Sigmoid colon (tissue), 7 donors: ENCODE data around the gene CRADD. TPM values are rescaled to one million over a fixed set of nuclear protein-coding genes. Genes with fewer than 3 reads are reported as not detected.

Experiments used
- DNase-seq: peaks from one replicate; pipeline ENCODE4 v3.0.0-alpha.2; 2019
- H3K27ac ChIP-seq, 4 donors: fragments of 200-600 bp; sonication (generic); one replicate each; pipeline ENCODE4 v1.5.1; 2016 to 2019; ENCODE audit warnings: mild to moderate bottlenecking in 1 of 4
- H3K27me3 ChIP-seq, 3 donors: fragments of 200-600 bp; sonication (generic); one replicate each; pipeline ENCODE4 v1.5.1; 2019; ENCODE audit warnings: mild to moderate bottlenecking in 1 of 3
- H3K36me3 ChIP-seq, 4 donors: fragments of 200-600 bp; sonication (generic); one replicate each; pipeline ENCODE4 v1.5.1; 2016 to 2019
- H3K4me1 ChIP-seq, 4 donors: fragments of 200-600 bp; sonication (generic); one replicate each; pipeline ENCODE4 v1.5.1; 2017 to 2019
- H3K4me3 ChIP-seq, 4 donors: fragments of 200-600 bp; sonication (generic); one replicate each; pipeline ENCODE4 v1.5.1; 2017 to 2019; ENCODE audit warnings: mild to moderate bottlenecking in 2 of 4, moderate library complexity in 1 of 4
- H3K9me3 ChIP-seq, 4 donors: fragments of 200-600 bp in 3 of 4; sonication (generic) in 3 of 4; one replicate each; pipeline versions ENCODE4 v1.5.1 to v1.6.1; 2013 to 2019
- EP300 ChIP-seq, 4 donors: sonication (generic); formaldehyde crosslinking; IDR thresholded peaks; one replicate each; pipeline ENCODE4 v1.6.1; 2017; ENCODE audit warnings: antibody characterized with exemption in 4 of 4
- POLR2A ChIP-seq, 2 donors: fragments of 450-650 bp; IDR thresholded peaks; one replicate each; pipeline ENCODE4 v1.6.1; 2016; ENCODE audit warnings: antibody characterized with exemption in 2 of 2, mild to moderate bottlenecking in 2 of 2, moderate library complexity in 2 of 2
- POLR2AphosphoS5 ChIP-seq, 4 donors: sonication (generic); formaldehyde crosslinking; IDR thresholded peaks; one replicate each; pipeline ENCODE4 v1.6.1; 2017; ENCODE audit warnings: antibody characterized with exemption in 4 of 4
- WGBS, 2 donors: extraction: QIAGEN DNeasy Blood & Tissue Kit; methylation state at CpG; one replicate each; pipeline ENCODE4 v1.1.7; 2013; 5-methylcytosine and 5-hydroxymethylcytosine counted together
- intact Hi-C: fragments of 100-400 bp; cut with DNase I; formaldehyde crosslinking; loops from one replicate; pipeline ENCODE4 v1.15.1; 2023
- polyA plus RNA-seq, 3 donors: library from polyadenylated mRNA; stranded (reverse); fragments of 200-250 nt; gene quantifications; one replicate each; pipeline ENCODE4 v1.2.3, GENCODE V29; 2013
- total RNA-seq, 4 donors: library from RNA; depleted of rRNA; stranded (reverse); fragments of >200 nt; gene quantifications; one replicate each; pipeline ENCODE4 v1.1.0, GENCODE V29; 2016
- TF ChIP-seq, protein P1 (sequence below), 4 experiments: fragments of 450-650 bp in 3 of 4; fragments of 200-600 bp in 1 of 4; IDR thresholded peaks; one replicate each; pipeline ENCODE4 v1.5.1; 2016 to 2019; ENCODE audit warnings: antibody characterized with exemption in 4 of 4, mild to moderate bottlenecking in 3 of 4, moderate library complexity in 2 of 4
- donor health status: healthy with polysubstance abuse.
- donor health status: Bipolar disorder and iron deficiency.
- donor health status: healthy.

CRADD gene
- total and polyA plus RNA-seq, 7 donors: 14.1 to 98.9 (median 43.7) TPM

DNA sequence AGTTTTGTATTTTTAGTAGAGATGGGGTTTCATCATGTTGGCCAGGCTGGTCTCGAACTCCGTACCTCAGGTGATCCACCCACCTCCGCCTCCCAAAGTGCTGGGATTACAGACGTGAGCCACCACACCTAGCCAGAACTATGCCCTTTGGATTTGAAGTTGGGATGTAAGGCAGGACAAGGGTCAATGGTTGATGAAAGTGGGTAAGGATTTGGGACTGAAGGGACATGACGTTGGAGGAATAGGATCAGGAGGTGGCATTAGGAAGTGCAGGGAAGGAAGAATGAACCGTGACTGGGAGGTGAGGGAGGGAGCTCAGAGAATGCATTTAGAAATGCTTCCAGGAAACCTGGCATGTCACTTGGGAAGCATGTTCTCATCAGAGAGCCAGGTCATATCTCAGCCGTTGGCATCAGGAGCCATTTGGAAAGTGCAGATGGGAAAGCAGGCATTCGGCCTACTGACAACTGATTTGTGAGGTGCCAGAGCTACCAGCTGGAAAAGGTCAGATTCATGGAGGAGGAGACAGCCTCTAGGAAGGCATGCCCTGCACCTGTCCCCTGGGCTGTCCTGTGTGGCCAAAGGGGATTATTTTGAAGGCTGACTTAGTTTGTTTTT is 2.2 kb downstream of the CRADD start:
- TF ChIP-seq POLR2AphosphoS5 (IDR thresholded peaks at IDR 0.05): peak in 2 of 4 donors; percentile 21 to 25
- no peak for TF ChIP-seq POLR2A (IDR thresholded peaks at IDR 0.05)
- Histone ChIP-seq H3K27ac (peak overlapping the region in 3 of 4 donors; percentile 90 to 97 (median 93)), H3K9me3 (no peaks in the 10 kb centered on the region), H3K27me3 (no peaks in the 10 kb centered on the region), H3K36me3 (no peaks in the 10 kb centered on the region), H3K4me3 (no peak overlapping the region), H3K4me1 (peaks cover 0 to 50% (median 38%) of the 10 kb centered on the region in 4 donors)
- WGBS, 2 donors: 88 to 92% methylated on average over 8 of the region's 8 CpGs
- intact Hi-C loops: loop anchor here (5.0 to 10.0 kb wide), 5 partner anchors 87 to 423 kb away; no protein-coding TSS in a partner anchor
- DNase-seq: no peak

DNA sequence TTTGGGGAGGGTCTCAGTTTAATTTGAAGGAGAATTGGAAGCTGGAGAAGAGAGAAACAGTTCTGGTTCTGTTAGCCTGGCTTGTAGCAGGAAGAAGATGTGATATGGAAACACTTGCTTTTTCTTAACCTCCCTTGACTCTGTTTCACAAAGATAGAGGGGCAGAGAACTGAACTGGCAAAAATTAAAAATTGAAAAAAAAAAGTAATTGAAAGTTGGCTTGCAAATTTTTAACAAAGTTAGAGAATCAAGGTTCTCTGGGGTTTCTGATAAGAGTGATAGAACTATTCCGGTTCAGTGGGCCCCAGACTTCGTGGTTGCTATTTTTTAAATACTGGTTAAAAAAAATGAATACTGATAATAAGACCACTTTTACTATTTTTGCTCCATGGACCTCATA is 2.8 kb downstream of the CRADD start:
- no peaks in the 10 kb centered on the region for H3K27me3 ChIP-seq
- H3K4me3 ChIP-seq: no peak overlapping the region
- no peak for DNase-seq
- peak overlapping the region in 3 of 4 donors; percentile 90 to 97 (median 93) for H3K27ac ChIP-seq
- no peaks in the 10 kb centered on the region for H3K9me3 ChIP-seq
- intact Hi-C loops: no loop called here
- peaks cover 0 to 50% (median 38%) of the 10 kb centered on the region in 4 donors for H3K4me1 ChIP-seq
- WGBS, 2 donors: 81 to 91% methylated on average over 2 of the region's 2 CpGs
- TF ChIP-seq EP300 (IDR thresholded peaks at IDR 0.05) (no peak), POLR2AphosphoS5 (IDR thresholded peaks at IDR 0.05) (no peak), POLR2A (IDR thresholded peaks at IDR 0.05) (no peak)
- TF ChIP-seq, protein P1, sequence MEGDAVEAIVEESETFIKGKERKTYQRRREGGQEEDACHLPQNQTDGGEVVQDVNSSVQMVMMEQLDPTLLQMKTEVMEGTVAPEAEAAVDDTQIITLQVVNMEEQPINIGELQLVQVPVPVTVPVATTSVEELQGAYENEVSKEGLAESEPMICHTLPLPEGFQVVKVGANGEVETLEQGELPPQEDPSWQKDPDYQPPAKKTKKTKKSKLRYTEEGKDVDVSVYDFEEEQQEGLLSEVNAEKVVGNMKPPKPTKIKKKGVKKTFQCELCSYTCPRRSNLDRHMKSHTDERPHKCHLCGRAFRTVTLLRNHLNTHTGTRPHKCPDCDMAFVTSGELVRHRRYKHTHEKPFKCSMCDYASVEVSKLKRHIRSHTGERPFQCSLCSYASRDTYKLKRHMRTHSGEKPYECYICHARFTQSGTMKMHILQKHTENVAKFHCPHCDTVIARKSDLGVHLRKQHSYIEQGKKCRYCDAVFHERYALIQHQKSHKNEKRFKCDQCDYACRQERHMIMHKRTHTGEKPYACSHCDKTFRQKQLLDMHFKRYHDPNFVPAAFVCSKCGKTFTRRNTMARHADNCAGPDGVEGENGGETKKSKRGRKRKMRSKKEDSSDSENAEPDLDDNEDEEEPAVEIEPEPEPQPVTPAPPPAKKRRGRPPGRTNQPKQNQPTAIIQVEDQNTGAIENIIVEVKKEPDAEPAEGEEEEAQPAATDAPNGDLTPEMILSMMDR (IDR thresholded peaks at IDR 0.05): no peak
- H3K36me3 ChIP-seq: no peaks in the 10 kb centered on the region

DNA sequence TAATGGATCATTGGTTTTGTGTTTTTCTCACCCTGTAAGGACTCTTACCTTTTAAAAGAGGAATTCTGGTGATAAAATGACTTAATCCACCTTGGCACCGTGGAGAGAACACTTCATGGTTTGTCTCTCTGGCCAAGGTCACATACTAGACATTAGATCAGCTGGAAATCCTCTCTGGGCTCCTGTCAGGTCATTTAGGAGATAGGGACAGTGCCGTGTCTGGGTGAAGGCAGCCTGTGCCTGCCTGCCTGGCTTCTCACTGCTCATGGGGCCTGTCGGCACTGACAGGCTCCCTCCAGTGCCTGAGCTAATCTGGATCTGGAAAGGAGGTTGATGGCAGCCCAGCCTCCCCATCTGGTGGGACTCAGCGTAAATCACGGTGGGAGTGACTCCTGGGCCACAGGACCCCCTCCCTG is 5.7 kb downstream of the CRADD start:
- Histone ChIP-seq H3K27me3 (no peaks in the 10 kb centered on the region), H3K27ac (peak overlapping the region in 3 of 4 donors; percentile 41 to 66 (median 57)), H3K36me3 (no peaks in the 10 kb centered on the region), H3K4me1 (peaks cover 0 to 61% (median 49%) of the 10 kb centered on the region in 4 donors), H3K9me3 (no peaks in the 10 kb centered on the region), H3K4me3 (no peak overlapping the region)
- 88 to 91% methylated on average over 5 of the region's 5 CpGs for WGBS, 2 donors
- intact Hi-C loops: no loop called here
- no peak for DNase-seq
- TF ChIP-seq POLR2AphosphoS5 (IDR thresholded peaks at IDR 0.05) (no peak), EP300 (IDR thresholded peaks at IDR 0.05) (no peak), POLR2A (IDR thresholded peaks at IDR 0.05) (no peak)
- TF ChIP-seq, protein P1 (IDR thresholded peaks at IDR 0.05): no peak

DNA sequence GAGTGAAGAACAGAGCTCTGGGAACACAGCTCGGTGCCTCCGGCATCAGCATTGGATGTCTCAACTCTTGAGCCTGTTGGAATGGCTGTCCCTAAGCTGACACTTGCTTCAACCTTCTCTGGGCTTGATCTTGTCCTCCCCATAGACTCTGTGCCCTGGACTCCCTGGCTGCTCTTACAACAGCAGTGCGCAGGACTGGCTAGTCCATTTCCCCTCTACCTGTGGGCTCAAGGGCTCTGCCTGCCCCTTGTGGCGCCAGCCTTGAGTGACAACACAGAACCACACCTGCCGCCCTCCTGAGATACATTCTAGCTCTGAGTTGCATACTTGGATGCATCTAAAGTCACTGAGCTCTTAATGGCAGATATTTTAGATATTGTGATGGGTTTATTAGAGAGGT is 6.2 kb downstream of the CRADD start:
- Histone ChIP-seq H3K27ac (peak overlapping the region in 3 of 4 donors; percentile 41 to 66 (median 57)), H3K9me3 (no peaks in the 10 kb centered on the region), H3K4me1 (peaks cover 0 to 59% (median 45%) of the 10 kb centered on the region in 4 donors), H3K27me3 (no peaks in the 10 kb centered on the region), H3K36me3 (no peaks in the 10 kb centered on the region), H3K4me3 (no peak overlapping the region)
- DNase-seq: no peak
- 97 to 99% methylated on average over 5 of the region's 5 CpGs for WGBS, 2 donors
- TF ChIP-seq, protein P1 (IDR thresholded peaks at IDR 0.05): no peak
- no peak for TF ChIP-seq EP300 (IDR thresholded peaks at IDR 0.05)
- no peak for TF ChIP-seq POLR2A (IDR thresholded peaks at IDR 0.05)
- no peak for TF ChIP-seq POLR2AphosphoS5 (IDR thresholded peaks at IDR 0.05)
- intact Hi-C loops: no loop called here

DNA sequence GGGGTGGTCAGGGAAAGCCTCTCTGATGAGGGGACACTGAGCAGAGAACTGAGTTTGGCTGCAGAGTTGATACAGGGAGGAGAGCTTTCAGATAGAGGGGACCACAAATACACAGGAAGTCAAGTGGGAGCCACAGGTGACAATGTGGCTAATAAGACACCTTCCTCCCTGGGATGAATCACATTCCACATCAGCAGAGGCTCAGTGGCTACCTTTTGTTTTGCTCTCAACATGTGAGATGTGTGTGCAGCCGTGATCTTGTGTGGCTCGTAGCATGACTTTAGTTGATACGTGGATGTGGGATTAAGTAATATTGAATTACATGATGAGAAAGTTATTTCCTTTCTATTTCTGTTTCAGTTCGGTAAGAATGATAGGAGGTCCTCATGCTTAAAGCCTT is 7.5 kb downstream of the CRADD start:
- no peak overlapping the region for H3K27ac ChIP-seq
- H3K4me3 ChIP-seq: no peak overlapping the region
- H3K36me3 ChIP-seq: no peaks in the 10 kb centered on the region
- H3K27me3 ChIP-seq: no peaks in the 10 kb centered on the region
- intact Hi-C loops: no loop called here
- no peaks in the 10 kb centered on the region for H3K9me3 ChIP-seq
- H3K4me1 ChIP-seq: peaks cover 0 to 59% (median 44%) of the 10 kb centered on the region in 4 donors
- no peak for DNase-seq
- TF ChIP-seq POLR2A (IDR thresholded peaks at IDR 0.05): no peak
- TF ChIP-seq, protein P1 (IDR thresholded peaks at IDR 0.05): no peak
- TF ChIP-seq EP300 (IDR thresholded peaks at IDR 0.05): no peak
- no peak for TF ChIP-seq POLR2AphosphoS5 (IDR thresholded peaks at IDR 0.05)
- 82 to 87% methylated on average over 4 of the region's 4 CpGs for WGBS, 2 donors
